Measurements from ENCODE around the gene FUT7. TPM values are rescaled to one million over a fixed set of nuclear protein-coding genes. Genes with fewer than 3 reads are reported as not detected.

The FUT7 gene
- total RNA-seq, 4 donors from 2014 or later = not detected

DNA sequence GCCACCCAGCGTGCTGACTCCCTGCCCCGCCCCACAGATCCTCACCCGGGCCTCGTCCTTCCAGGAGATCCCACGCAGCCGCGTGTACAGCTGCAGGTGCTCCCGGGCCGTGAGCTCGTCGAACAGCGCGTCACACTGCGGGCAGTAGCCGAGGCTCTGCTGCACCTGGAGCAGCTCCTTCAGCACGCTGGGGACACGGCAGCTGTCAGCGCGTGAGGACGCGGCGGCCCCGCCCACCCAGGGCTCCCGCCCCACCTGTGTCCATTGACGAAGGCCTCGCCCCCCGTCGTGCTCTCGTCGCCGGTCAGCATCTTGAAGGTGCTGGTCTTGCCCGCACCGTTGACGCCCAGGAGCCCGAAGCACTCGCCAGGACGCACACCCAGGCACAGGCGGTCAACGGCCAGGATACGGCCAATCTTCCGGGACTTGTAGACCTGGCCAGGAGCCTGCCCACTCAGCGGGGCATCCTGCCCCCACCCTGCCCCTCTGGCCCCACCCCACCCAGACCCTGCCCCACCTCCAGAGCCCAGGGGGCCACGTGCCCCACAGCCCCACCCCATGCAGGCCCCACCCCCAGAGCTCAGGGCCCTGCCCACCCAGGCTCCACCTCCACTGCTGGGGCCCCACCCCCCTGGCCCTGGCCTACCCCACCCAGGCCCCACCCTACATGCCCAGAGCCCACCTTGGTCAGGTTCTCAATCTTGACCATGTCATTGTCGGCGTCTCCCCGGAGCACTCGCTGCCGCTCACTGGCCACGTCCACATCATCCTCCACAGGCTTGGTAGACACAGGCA lies 21.8 kb downstream of the FUT7 start:
- DNase-seq = no peak
- H3K9me3 ChIP-seq = no peaks in the 10 kb centered on the region
- no peak overlapping the region for H3K27ac ChIP-seq
- intact Hi-C loops (cut with DNase I) = no loop called here
- H3K36me3 ChIP-seq = peaks cover 9 to 23% of the 10 kb centered on the region in 2 donors
- 91 to 96% methylated on average over 14 to 16 of the region's 49 CpGs for WGBS, 2 donors
- H3K27me3 ChIP-seq = no peaks in the 10 kb centered on the region
- H3K4me3 ChIP-seq (replicated peaks in 1 of 3) = no peak overlapping the region
- TF ChIP-seq, protein P1, sequence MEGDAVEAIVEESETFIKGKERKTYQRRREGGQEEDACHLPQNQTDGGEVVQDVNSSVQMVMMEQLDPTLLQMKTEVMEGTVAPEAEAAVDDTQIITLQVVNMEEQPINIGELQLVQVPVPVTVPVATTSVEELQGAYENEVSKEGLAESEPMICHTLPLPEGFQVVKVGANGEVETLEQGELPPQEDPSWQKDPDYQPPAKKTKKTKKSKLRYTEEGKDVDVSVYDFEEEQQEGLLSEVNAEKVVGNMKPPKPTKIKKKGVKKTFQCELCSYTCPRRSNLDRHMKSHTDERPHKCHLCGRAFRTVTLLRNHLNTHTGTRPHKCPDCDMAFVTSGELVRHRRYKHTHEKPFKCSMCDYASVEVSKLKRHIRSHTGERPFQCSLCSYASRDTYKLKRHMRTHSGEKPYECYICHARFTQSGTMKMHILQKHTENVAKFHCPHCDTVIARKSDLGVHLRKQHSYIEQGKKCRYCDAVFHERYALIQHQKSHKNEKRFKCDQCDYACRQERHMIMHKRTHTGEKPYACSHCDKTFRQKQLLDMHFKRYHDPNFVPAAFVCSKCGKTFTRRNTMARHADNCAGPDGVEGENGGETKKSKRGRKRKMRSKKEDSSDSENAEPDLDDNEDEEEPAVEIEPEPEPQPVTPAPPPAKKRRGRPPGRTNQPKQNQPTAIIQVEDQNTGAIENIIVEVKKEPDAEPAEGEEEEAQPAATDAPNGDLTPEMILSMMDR (IDR thresholded peaks at IDR 0.05) = no peak
- TF ChIP-seq POLR2A (IDR thresholded peaks at IDR 0.05) = no peak
- peaks cover 30 to 36% of the 10 kb centered on the region in 2 donors for H3K4me1 ChIP-seq

DNA sequence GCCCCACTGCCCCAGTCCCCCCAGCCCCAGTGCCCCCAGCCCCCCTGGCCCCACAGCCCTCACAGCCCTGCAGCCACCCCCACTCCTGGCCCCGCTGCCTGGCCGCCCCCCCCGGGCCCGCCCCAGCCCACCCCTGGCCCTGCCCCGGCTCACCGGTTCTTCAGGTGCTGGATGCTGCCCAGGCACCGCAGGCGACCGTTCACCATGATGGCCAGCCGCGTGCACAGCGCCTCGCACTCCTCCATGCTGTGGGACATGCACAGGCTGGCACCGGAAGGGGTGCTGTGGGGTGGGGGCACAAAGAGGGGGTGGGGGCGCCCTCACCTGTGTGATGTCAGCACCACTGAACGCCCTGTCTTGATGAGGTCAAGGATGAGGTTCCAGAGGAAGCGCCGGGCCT lies 22.7 kb downstream of the FUT7 start:
- Histone ChIP-seq H3K4me1 (peaks cover 30 to 36% of the 10 kb centered on the region in 2 donors), H3K36me3 (peaks cover 2 to 17% of the 10 kb centered on the region in 2 donors), H3K9me3 (no peaks in the 10 kb centered on the region), H3K27ac (no peak overlapping the region), H3K27me3 (no peaks in the 10 kb centered on the region), H3K4me3 (replicated peaks in 1 of 3) (no peak overlapping the region)
- intact Hi-C loops (cut with DNase I) = no loop called here
- no peak for DNase-seq
- WGBS, 2 donors = 62 to 80% methylated on average over 1 to 9 of the region's 18 CpGs
- no peak for TF ChIP-seq POLR2A (IDR thresholded peaks at IDR 0.05)
- TF ChIP-seq, protein P1 (IDR thresholded peaks at IDR 0.05) = no peak

DNA sequence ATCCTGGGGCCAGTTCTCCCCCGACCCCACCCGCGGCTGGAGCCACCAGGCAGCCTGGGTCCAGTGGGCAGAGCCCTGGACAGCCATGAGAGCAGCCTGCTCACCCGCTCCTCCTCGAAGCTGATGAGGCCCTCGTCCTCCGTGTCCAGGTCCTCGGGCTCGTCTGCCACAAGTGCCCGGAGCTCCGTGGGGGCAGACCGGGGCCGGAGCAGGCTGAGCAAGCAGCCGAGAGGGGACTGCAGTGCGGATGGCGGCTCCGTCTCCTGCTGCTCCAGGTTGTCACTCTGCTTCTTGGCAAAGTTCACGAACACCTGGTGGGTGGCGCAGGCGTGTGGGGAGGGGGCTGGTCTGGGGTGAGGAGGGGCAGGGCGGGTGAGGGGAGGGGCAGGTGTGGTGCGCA lies 23.6 kb downstream of the FUT7 start:
- Histone ChIP-seq H3K36me3 (peaks cover 0 to 14% of the 10 kb centered on the region in 2 donors), H3K27ac (peak overlapping the region; percentile 59 to 84 (median 79)), H3K27me3 (no peaks in the 10 kb centered on the region), H3K4me3 (replicated peaks in 1 of 3) (no peak overlapping the region), H3K4me1 (peaks cover 30 to 36% of the 10 kb centered on the region in 2 donors), H3K9me3 (no peaks in the 10 kb centered on the region)
- peak; percentile 51 to 52 for DNase-seq
- WGBS, 2 donors = 60% methylated on average over 1 to 2 of the region's 22 CpGs
- intact Hi-C loops (cut with DNase I) = no loop called here
- TF ChIP-seq, protein P1 (IDR thresholded peaks at IDR 0.05) = no peak
- no peak for TF ChIP-seq POLR2A (IDR thresholded peaks at IDR 0.05)

DNA sequence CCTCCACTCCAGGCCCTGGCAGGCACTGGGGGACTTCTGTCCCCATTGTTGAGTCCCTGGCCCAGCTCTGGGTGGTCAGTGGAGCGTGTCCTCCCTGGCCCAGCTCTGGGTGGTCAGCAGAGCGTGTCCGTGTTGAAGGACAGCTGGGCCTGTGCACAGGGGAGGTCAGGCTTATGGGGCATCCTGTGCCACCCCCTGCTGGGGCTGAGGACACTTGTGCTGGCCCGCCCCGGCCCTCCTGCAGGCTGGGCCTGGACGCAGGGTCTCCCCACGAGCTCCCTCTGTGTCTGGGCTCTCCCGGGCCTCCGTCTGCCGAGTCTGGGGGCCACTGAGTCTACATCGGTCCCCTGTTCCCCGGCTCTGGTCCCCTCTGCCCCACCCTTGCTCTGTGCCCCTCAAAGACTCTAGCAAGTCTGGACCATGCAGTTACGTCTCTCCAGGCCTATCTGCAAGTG lies 24.0 kb downstream of the FUT7 start:
- H3K4me1 ChIP-seq = peaks cover 30 to 36% of the 10 kb centered on the region in 2 donors
- peak; percentile 89 to 91 for DNase-seq
- H3K4me3 ChIP-seq (replicated peaks in 1 of 3) = no peak overlapping the region
- WGBS, 2 donors = 58 to 59% methylated on average over 5 to 12 of the region's 13 CpGs
- H3K27me3 ChIP-seq = no peaks in the 10 kb centered on the region
- H3K9me3 ChIP-seq = no peaks in the 10 kb centered on the region
- H3K36me3 ChIP-seq = peaks cover 0 to 14% of the 10 kb centered on the region in 2 donors
- intact Hi-C loops (cut with DNase I) = no loop called here
- TF ChIP-seq, protein P1 (IDR thresholded peaks at IDR 0.05) = peak in 1 of 6 experiments; percentile 37
- no peak for TF ChIP-seq POLR2A (IDR thresholded peaks at IDR 0.05)
- peak overlapping the region; percentile 59 to 84 (median 79) for H3K27ac ChIP-seq

Measured in thyroid gland (tissue), 4 donors.